K562 (cell line): Measurements from ENCODE around the gene MBOAT1. TPM values are rescaled to one million over a fixed set of nuclear protein-coding genes. Genes with fewer than 3 reads are reported as not detected.

Source experiments
- ATAC-seq: fragments of 200-7000 bp; cut with Tn5 transposase; 3 replicates; pipeline ENCODE4 v1.9.1; 2020; ENCODE audit warnings: moderate library complexity
- BruUV-seq: library from RNA; stranded (reverse); fragments of 400-500 nt; replicated peaks from 2 replicates; lab custom pipeline; 2021; lab: Mats Ljungman, UMichigan
- CTCF ChIA-PET: fragments of 300-600 bp; formaldehyde crosslinking; extraction: SDS; loops from one replicate; lab custom pipeline; 2021; ENCODE audit warnings: low intra/inter-chr PET ratio; lab: Yijun Ruan, JAX
- POLR2A ChIA-PET: fragments of 300-600, 350-650 bp; sonication (Branson Sonifier 250); formaldehyde crosslinking; extraction: SDS; loops from one replicate; lab custom pipeline; 2021; ENCODE audit warnings: antibody characterized with exemption, inconsistent platforms; lab: Yijun Ruan, JAX
- DNase-seq, 4 experiments: peaks; one replicate each; pipeline versions ENCODE4 v3.0.0 to v3.0.0-alpha.2; 2011 to 2018; ENCODE audit warnings: low spot score in 3 of 4, mixed read lengths in 3 of 4; ENCODE audit errors: extremely low read depth in 1 of 4
- FAIRE-seq: peaks from 2 replicates; lab custom pipeline; 2011; peaks lifted over from hg19 to GRCh38; lab: Jason Lieb, UNC
- H2AFZ ChIP-seq: 2 replicates; pipeline ENCODE4 v1.6.0; 2011; ENCODE audit warnings: low read depth, low read length, control low read depth, inconsistent platforms
- H3K27ac ChIP-seq: fragments of 200-600 bp; 3 replicates; pipeline ENCODE4 v1.8.0; 2011; ENCODE audit warnings: low read depth, mild to moderate bottlenecking, control low read depth, inconsistent platforms, low read length, moderate library complexity, mixed read lengths; ENCODE audit errors: extremely low read depth
- H3K27me3 ChIP-seq, 2 experiments: fragments of 300-600 bp in 1 of 2; 2 replicates in 1 of 2; 3 replicates in 1 of 2; pipeline versions ENCODE4 v1.6.0 to v1.8.0; 2011; ENCODE audit warnings: inconsistent platforms in 2 of 2, low read length in 2 of 2, mild to moderate bottlenecking in 1 of 2, mixed read lengths in 1 of 2, moderate library complexity in 1 of 2; ENCODE audit not compliant: control insufficient read depth in 2 of 2, insufficient read depth in 2 of 2
- H3K36me3 ChIP-seq: fragments of 300-600 bp; 3 replicates; pipeline ENCODE4 v1.8.0; 2011; ENCODE audit warnings: mild to moderate bottlenecking, low read length, inconsistent platforms; ENCODE audit not compliant: control insufficient read depth, insufficient read depth
- H3K4me1 ChIP-seq, 2 experiments: fragments of 200-600 bp in 1 of 2; replicated peaks in 1 of 2; 2 replicates in 1 of 2; 3 replicates in 1 of 2; pipeline versions ENCODE4 v1.5.1 to v1.8.0; 2011; ENCODE audit warnings: inconsistent platforms in 2 of 2, low read length in 2 of 2, mild to moderate bottlenecking in 1 of 2, mixed read lengths in 1 of 2, moderate library complexity in 1 of 2; ENCODE audit not compliant: control insufficient read depth in 2 of 2, insufficient read depth in 2 of 2
- H3K4me2 ChIP-seq: 2 replicates; pipeline ENCODE4 v1.6.1; 2011; ENCODE audit warnings: low read length, control low read depth, inconsistent platforms, mixed read lengths; ENCODE audit not compliant: insufficient read depth
- H3K4me3 ChIP-seq: fragments of 200-600 bp; sonication (generic), shearing (Covaris generic); 2 replicates; pipeline ENCODE4 v1.5.1; 2016; ENCODE audit warnings: control low read depth, inconsistent platforms
- H3K79me2 ChIP-seq: fragments of 200-600 bp; 3 replicates; pipeline ENCODE4 v1.8.0; 2011; ENCODE audit warnings: low read length, inconsistent platforms; ENCODE audit not compliant: control insufficient read depth, insufficient read depth
- H3K9ac ChIP-seq, 2 experiments: 2 replicates each; pipeline versions ENCODE4 v1.6.0 to v1.6.1; 2011; ENCODE audit warnings: low read depth in 2 of 2, low read length in 2 of 2, control low read depth in 1 of 2, inconsistent platforms in 1 of 2, mild to moderate bottlenecking in 1 of 2, mixed read lengths in 1 of 2; ENCODE audit not compliant: insufficient read depth in 1 of 2
- H3K9me1 ChIP-seq: one replicate; pipeline ENCODE4 v1.6.0; 2011; ENCODE audit warnings: inconsistent platforms, mild to moderate bottlenecking, low read length, moderate library complexity; ENCODE audit not compliant: control insufficient read depth, insufficient read depth
- H3K9me3 ChIP-seq: replicated peaks from 2 replicates; pipeline ENCODE4 v1.5.1; 2011; ENCODE audit warnings: low read depth, low read length, inconsistent platforms; ENCODE audit not compliant: control insufficient read depth, insufficient read depth
- H4K20me1 ChIP-seq: replicated peaks from 2 replicates; pipeline ENCODE4 v1.6.1; 2011; ENCODE audit warnings: low read length, inconsistent platforms, mixed read lengths; ENCODE audit not compliant: control insufficient read depth, insufficient read depth
- HOXB6 ChIP-seq: fragments of 250-450 bp; sonication (Bioruptor Pico); IDR thresholded peaks from 2 replicates; pipeline ENCODE4 v1.5.1; 2022; ENCODE audit warnings: mild to moderate bottlenecking, borderline replicate concordance
- ZBED1 ChIP-seq: IDR thresholded peaks from 2 replicates; pipeline ENCODE4 v1.6.1; 2014
- ZNF24 ChIP-seq: fragments of 450-650 bp; IDR thresholded peaks from 2 replicates; pipeline ENCODE4 v1.6.1; 2016
- WGBS: fragments of 100-300 bp; shearing (Covaris generic); methylation state at CpG from one replicate; pipeline ENCODE4 v1.1.6; 2016; ENCODE audit warnings: low coverage, mixed read lengths; ENCODE audit not compliant: insufficient coverage; ENCODE audit errors: missing lambda C conversion rate; 5-methylcytosine and 5-hydroxymethylcytosine counted together
- in situ Hi-C: fragments of 300-500 bp; cut with MboI; formaldehyde crosslinking; loops from 4 replicates; pipeline ENCODE4 v1.15.0; 2018; ENCODE audit warnings: inconsistent platforms, mixed read lengths
- intact Hi-C: fragments of 100-400 bp; cut with micrococcal nuclease; formaldehyde crosslinking; loops from 2 replicates; pipeline ENCODE4 v1.14.2; 2022
- polyA plus RNA-seq, 8 experiments: library from polyadenylated mRNA; depleted of rRNA in 4 of 8; stranded (reverse) in 5 of 8; unstranded in 3 of 8; fragments of >200 nt; fragmentation: Nextera tagmentation in 2 of 8; fragmentation: Illumina TruSeq in 1 of 8; extraction: Ambion mirVana in 2 of 8; extraction: Trizol in 1 of 8; gene quantifications; 2 replicates each; pipeline versions ENCODE4 v1.2.1 to v1.2.3, GENCODE V29; 2011 to 2014; ENCODE audit warnings: inconsistent platforms in 1 of 8, missing spikeins in 1 of 8
- total RNA-seq, 7 experiments: library from RNA; depleted of rRNA in 6 of 7; stranded (reverse); fragments of >200 nt in 6 of 7; fragmentation: Illumina TruSeq in 2 of 7; extraction: Trizol in 2 of 7; gene quantifications; 2 replicates each; pipeline versions ENCODE4 v1.2.1 to v1.2.3, GENCODE V29; 2011 to 2021; ENCODE audit warnings: low replicate concordance in 1 of 7
- TF ChIP-seq, protein P1 (sequence below): sonication (generic); IDR thresholded peaks from 2 replicates; pipeline ENCODE4 v1.6.1; 2016

Gene MBOAT1
- total and polyA plus RNA-seq, 9 of the 15 experiments (the other 6 are each of a cell fraction or from before 2014, with no cell fraction given): 0.13 to 16.5 (median 10.3) TPM

DNA sequence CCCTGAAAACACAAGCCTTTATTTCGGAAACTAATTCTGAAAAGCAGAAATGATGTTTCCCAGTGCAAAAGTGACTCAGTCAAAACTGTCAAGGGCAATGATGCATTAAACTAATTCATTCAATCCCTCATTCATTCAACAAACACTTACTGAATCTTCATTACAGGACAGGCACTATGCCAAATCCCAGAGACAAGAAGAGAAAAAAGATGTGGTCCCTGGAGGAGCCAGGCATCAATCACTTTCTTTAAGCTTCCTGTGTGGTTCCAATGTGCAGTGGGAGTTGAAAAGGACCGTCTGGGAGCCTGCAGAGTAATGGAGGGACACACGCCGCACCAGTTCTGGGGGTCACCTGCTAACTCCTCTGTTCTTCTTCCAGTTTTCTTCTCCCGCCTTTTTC, 113.1 kb downstream of the MBOAT1 start:
- in situ Hi-C loops: loop anchor here (10.0 kb wide), 1 partner anchor 436 kb away; the partner anchor contains the start of gene CDKAL1
- WGBS: 66% methylated on average over 5 of the region's 5 CpGs

GRCh38 chr6:20098267-20098876, 113.9 kb downstream of the MBOAT1 start:
- FAIRE-seq (no peak), DNase-seq (no peak), ATAC-seq (no peak)
- no peaks in the 10 kb centered on the region for H3K9me1 ChIP-seq
- H3K4me2 ChIP-seq: no peak overlapping the region
- no peak overlapping the region for H2AFZ ChIP-seq
- H3K79me2 ChIP-seq: no peaks in the 10 kb centered on the region
- POLR2A ChIA-PET: no interaction called here
- H3K27ac ChIP-seq: no peak overlapping the region
- TF ChIP-seq, protein P1, sequence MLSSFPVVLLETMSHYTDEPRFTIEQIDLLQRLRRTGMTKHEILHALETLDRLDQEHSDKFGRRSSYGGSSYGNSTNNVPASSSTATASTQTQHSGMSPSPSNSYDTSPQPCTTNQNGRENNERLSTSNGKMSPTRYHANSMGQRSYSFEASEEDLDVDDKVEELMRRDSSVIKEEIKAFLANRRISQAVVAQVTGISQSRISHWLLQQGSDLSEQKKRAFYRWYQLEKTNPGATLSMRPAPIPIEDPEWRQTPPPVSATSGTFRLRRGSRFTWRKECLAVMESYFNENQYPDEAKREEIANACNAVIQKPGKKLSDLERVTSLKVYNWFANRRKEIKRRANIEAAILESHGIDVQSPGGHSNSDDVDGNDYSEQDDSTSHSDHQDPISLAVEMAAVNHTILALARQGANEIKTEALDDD: 0 out of 2 replicates have a peak, but pooled peaks have one; percentile 13
- no peak for TF ChIP-seq ZBED1
- TF ChIP-seq, all 486 proteins: peak for 1
- Histone ChIP-seq H3K4me3 (no peak overlapping the region), H3K4me1 (no peaks in the 10 kb centered on the region), H3K9ac (no peak overlapping the region), H4K20me1 (no peaks in the 10 kb centered on the region), H3K27me3 (no peaks in the 10 kb centered on the region), H3K9me3 (no peaks in the 10 kb centered on the region), H3K36me3 (no peaks in the 10 kb centered on the region; the same call in 2 of the 3 replicates)
- WGBS: 59% methylated on average over 6 of the region's 6 CpGs
- CTCF ChIA-PET: no interaction called here
- intact Hi-C loops (loop anchor here (10.0 kb wide), 1 partner anchor 1496 kb away; the partner anchor contains the start of gene SOX4), in situ Hi-C loops (loop anchor here (10.0 kb wide), 1 partner anchor 436 kb away; the partner anchor contains the start of gene CDKAL1)
- BruUV-seq: no TSS peak

More for the DNA sequence above, 113.1 kb downstream of the MBOAT1 start:
- ATAC-seq: no peak
- Histone ChIP-seq H3K9me1 (no peaks in the 10 kb centered on the region), H3K4me1 (no peaks in the 10 kb centered on the region), H3K27me3 (no peaks in the 10 kb centered on the region), H3K79me2 (no peaks in the 10 kb centered on the region), H4K20me1 (no peaks in the 10 kb centered on the region), H3K4me3 (no peak overlapping the region), H3K36me3 (no peaks in the 10 kb centered on the region; the same call in 2 of the 3 replicates), H3K9ac (no peak overlapping the region), H3K9me3 (no peaks in the 10 kb centered on the region), H3K27ac (no peak overlapping the region), H2AFZ (no peak overlapping the region), H3K4me2 (no peak overlapping the region)
- CTCF ChIA-PET: no interaction called here
- intact Hi-C loops: loop anchor here (10.0 kb wide), 1 partner anchor 1496 kb away; the partner anchor contains the start of gene SOX4
- POLR2A ChIA-PET: interaction anchor here (0.8 kb wide), 1 partner anchor 432 kb away, joined by 5 read pairs; no protein-coding TSS in a partner anchor
- BruUV-seq: no TSS peak
- no peak for DNase-seq
- TF ChIP-seq ZNF24 (0 out of 2 replicates have a peak, but pooled peaks have one; percentile 10), HOXB6 (CRISPR knock-in tag) (no peak)
- FAIRE-seq: no peak
